Right atrium auricular region (tissue), 2 donors: ENCODE results near the gene ZNFX1. TPM values are rescaled to one million over a fixed set of nuclear protein-coding genes. Genes with fewer than 3 reads are reported as not detected.

ENCODE experiments used
- DNase-seq: peaks from one replicate; pipeline ENCODE4 v3.0.0-alpha.2; 2019; ENCODE audit warnings: low spot score
- H3K27ac ChIP-seq, 2 donors: fragments of 200-600 bp; sonication (generic); 1 replicate in 1 of 2; 2 replicates in 1 of 2; pipeline ENCODE4 v1.5.1; 2016 to 2019
- H3K27me3 ChIP-seq, 2 donors: fragments of 200-600 bp; sonication (generic); one replicate each; pipeline versions ENCODE4 v1.5.1 to v1.6.0; 2017 to 2019
- H3K36me3 ChIP-seq: fragments of 200-600 bp; sonication (generic); one replicate; pipeline ENCODE4 v1.5.1; 2016
- H3K4me1 ChIP-seq, 2 donors: fragments of 200-600 bp; sonication (generic); one replicate each; pipeline versions ENCODE4 v1.5.1 to v1.6.0; 2017 to 2019
- H3K4me3 ChIP-seq, 2 donors: fragments of 200-600 bp; sonication (generic); 1 replicate in 1 of 2; 2 replicates in 1 of 2; pipeline ENCODE4 v1.5.1; 2017 to 2019; ENCODE audit warnings: mild to moderate bottlenecking in 1 of 2, moderate library complexity in 1 of 2
- H3K9me3 ChIP-seq, 2 donors: fragments of 200-600 bp; sonication (generic); one replicate each; pipeline ENCODE4 v1.5.1; 2019
- total RNA-seq, 2 donors: library from RNA; depleted of rRNA; stranded (reverse); fragments of >200 nt; gene quantifications; one replicate each; pipeline ENCODE4 v1.1.0, GENCODE V29; 2016
- TF ChIP-seq, protein P1 (sequence below), 2 donors: fragments of 200-600 bp; sonication (generic); IDR thresholded peaks; one replicate each; pipeline ENCODE4 v1.5.1; 2019; ENCODE audit warnings: antibody characterized with exemption in 2 of 2

The ZNFX1 gene
- total RNA-seq: 10 to 100 TPM; 20.7 to 33.6 TPM

DNA sequence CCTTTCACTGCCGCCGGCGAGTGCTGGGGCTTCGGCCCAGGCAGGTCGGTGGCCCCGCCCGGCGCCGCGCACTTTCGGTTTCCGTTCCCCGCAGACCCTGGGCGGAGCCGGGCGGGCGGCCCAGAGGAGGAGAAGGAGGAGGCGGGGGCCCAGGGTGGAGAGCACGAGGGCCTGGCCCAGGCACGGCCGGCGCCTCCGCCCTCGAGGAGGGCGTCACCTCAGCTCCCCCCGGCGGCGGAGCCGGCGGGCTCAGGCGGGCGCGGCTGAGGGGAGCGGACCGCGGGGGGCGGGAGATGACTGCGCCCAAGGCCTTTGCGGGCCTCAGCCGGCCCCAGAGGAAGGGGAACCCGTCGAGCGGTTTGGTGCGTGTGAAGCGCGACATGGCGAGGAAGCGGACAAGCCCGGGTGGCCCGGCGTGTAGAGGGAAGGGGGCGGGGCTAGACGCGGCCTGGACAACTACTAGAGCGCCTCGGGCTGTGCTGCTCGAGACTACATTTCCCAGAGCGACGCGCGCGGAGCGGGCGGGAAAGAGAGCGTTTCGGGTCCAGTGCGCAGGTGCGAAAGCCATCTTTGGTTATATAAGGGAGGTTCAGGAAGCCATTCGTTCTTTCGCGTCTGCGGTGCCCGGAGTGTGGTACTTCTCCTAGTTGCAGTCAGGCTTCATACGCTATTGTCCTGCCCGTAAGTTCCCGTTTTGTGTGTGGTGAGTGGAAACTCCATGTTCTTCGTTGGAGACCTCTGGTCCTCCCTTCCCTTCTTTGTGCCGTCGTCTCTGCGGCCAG, at the start of gene ZNFX1:
Gene ZNFX1, minus strand, starts transcription at position 22 of the 782 bp plus-strand sequence. CDS start 2,218 bp downstream, outside the sequence.
- TF ChIP-seq, protein P1, sequence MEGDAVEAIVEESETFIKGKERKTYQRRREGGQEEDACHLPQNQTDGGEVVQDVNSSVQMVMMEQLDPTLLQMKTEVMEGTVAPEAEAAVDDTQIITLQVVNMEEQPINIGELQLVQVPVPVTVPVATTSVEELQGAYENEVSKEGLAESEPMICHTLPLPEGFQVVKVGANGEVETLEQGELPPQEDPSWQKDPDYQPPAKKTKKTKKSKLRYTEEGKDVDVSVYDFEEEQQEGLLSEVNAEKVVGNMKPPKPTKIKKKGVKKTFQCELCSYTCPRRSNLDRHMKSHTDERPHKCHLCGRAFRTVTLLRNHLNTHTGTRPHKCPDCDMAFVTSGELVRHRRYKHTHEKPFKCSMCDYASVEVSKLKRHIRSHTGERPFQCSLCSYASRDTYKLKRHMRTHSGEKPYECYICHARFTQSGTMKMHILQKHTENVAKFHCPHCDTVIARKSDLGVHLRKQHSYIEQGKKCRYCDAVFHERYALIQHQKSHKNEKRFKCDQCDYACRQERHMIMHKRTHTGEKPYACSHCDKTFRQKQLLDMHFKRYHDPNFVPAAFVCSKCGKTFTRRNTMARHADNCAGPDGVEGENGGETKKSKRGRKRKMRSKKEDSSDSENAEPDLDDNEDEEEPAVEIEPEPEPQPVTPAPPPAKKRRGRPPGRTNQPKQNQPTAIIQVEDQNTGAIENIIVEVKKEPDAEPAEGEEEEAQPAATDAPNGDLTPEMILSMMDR (IDR thresholded peaks at IDR 0.05): peak in 1 of 2 donors; percentile 25
- peaks cover 0 to 13% of the 10 kb centered on the region in 2 donors for H3K9me3 ChIP-seq
- H3K4me1 ChIP-seq: peaks cover 0 to 59% of the 10 kb centered on the region in 2 donors
- H3K36me3 ChIP-seq: peaks cover 50% of the 10 kb centered on the region
- DNase-seq: peak; percentile 98
- H3K27ac ChIP-seq: peak within 1 kb of the TSS; percentile 98 to 99
- no peaks in the 10 kb centered on the region for H3K27me3 ChIP-seq
- H3K4me3 ChIP-seq: peak within 1 kb of the TSS; percentile 97

DNA sequence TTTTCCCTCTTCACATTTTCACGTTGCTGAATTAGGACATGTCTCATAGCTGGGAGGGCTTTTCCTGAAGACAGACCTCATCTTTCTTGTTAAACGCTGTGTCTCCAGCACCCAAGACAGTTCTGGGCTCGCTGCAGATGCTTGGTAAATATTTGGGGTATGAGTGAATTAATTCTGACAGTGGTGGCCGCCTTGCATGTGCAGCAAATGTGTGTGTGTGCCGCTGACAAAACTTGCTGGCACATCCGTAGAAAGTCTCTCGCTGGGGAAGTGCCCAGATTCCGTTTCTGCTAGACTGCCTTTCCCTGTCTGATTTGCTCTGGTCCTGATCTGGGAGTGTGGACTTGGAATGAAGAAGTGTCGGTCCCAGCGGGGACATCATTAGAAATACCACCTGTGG, 48.2 kb upstream of the ZNFX1 start:
- TF ChIP-seq, protein P1 (IDR thresholded peaks at IDR 0.05): no peak
- no peaks in the 10 kb centered on the region for H3K4me1 ChIP-seq
- H3K4me3 ChIP-seq: no peak overlapping the region
- H3K9me3 ChIP-seq: no peaks in the 10 kb centered on the region
- no peaks in the 10 kb centered on the region for H3K36me3 ChIP-seq
- H3K27me3 ChIP-seq: no peaks in the 10 kb centered on the region
- no peak overlapping the region for H3K27ac ChIP-seq
- no peak for DNase-seq

DNA sequence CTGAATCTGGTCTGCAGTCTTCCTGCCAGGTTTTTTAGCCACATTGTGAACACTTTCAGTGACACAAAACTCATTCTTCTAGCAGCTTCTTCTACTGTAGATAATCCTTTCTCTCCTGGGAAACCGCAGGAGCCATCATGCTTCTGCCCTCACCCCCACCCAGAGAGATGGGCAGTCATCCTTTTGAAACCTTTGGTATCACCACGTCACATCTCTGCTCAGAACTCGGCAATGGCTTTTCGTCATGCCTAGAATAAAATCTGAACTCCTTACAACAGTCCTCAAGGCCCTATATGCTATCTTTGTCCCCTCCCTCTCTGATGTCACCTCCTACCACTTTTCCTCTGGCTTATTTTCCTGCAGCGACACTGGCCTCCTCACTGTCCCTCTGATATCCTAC, 46.4 kb upstream of the ZNFX1 start:
- H3K4me3 ChIP-seq: no peak overlapping the region
- H3K4me1 ChIP-seq: peaks cover 0 to 4% of the 10 kb centered on the region in 2 donors
- DNase-seq: no peak
- peaks cover 0 to 5% of the 10 kb centered on the region in 2 donors for H3K27me3 ChIP-seq
- no peaks in the 10 kb centered on the region for H3K36me3 ChIP-seq
- TF ChIP-seq, protein P1 (IDR thresholded peaks at IDR 0.05): no peak
- no peak overlapping the region for H3K27ac ChIP-seq
- H3K9me3 ChIP-seq: no peaks in the 10 kb centered on the region

DNA sequence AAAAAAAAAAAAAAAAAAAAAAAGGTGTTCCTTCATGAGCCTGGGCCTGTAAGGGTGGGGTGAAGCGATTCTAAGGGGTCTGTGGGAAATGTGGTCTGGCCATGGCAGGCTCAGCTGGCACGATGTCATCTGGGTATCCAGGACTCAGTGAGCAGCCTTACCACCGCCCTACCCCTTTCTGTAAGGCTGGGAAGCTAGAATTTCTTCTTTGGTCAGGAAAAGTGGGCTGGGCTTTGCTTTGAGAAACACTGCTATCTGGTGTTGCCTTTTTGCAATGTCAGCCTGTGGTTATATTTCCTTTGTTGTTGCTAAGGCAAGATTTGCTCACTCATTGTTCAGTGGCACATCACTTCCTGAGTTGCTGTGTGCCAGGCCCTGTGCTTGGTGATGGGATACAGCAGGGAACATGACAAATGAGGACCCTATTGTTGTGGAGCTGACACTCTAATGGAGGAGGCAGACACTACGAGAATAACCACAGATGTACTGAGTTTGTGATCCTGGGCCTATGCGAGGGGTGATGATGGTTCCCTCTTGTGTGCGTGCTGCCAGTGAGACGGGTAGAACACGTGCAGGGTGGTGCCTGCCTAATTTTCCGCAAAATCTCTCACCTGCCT, 45.9 kb upstream of the ZNFX1 start:
- DNase-seq: no peak
- no peaks in the 10 kb centered on the region for H3K9me3 ChIP-seq
- H3K4me1 ChIP-seq: peaks cover 0 to 10% of the 10 kb centered on the region in 2 donors
- no peaks in the 10 kb centered on the region for H3K36me3 ChIP-seq
- peaks cover 2 to 9% of the 10 kb centered on the region in 2 donors for H3K27me3 ChIP-seq
- TF ChIP-seq, protein P1 (IDR thresholded peaks at IDR 0.05): peak in 1 of 2 donors; percentile 34
- H3K27ac ChIP-seq: no peak overlapping the region
- no peak overlapping the region for H3K4me3 ChIP-seq

DNA sequence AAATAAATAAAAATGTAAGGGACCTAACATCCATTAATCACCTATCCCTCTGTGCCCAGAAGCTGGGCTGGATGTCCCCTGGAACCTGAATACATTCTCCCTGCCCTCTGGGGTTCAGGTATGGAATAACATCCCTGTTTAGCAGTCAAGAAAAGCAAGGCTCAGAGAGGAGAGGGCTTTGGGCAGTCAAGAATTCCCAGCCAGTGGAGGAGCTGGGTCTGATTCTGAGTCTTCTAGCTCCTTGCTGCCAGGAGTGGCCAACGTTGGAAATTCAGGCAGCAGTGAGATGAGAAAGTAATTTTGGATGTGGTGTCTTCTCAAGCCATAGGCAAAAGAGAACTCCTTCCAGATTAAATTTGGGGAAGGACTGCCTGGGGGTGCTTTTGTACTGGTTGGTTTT, 42.6 kb upstream of the ZNFX1 start:
- TF ChIP-seq, protein P1 (IDR thresholded peaks at IDR 0.05): peak in 1 of 2 donors; percentile 33
- Histone ChIP-seq H3K36me3 (no peaks in the 10 kb centered on the region), H3K9me3 (no peaks in the 10 kb centered on the region), H3K27ac (no peak overlapping the region), H3K4me1 (peaks cover 0 to 16% of the 10 kb centered on the region in 2 donors), H3K27me3 (peaks cover 8 to 11% of the 10 kb centered on the region in 2 donors), H3K4me3 (no peak overlapping the region)
- DNase-seq: no peak
